NOMO-1 (cell line): ENCODE data around the gene HSD17B2.
"Not testable (repeated sequence)": the region's sequence is repeated elsewhere in the genome, so short reads cannot be mapped to it uniquely, and the experiment has no call there.

Experiments used
- DNase-seq, 2 experiments: peaks; one replicate each; lab custom pipeline; 2025; ENCODE audit not compliant: unreplicated experiment in 2 of 2; lab: John Stamatoyannopoulos, UW

HSD17B2 gene

DNA sequence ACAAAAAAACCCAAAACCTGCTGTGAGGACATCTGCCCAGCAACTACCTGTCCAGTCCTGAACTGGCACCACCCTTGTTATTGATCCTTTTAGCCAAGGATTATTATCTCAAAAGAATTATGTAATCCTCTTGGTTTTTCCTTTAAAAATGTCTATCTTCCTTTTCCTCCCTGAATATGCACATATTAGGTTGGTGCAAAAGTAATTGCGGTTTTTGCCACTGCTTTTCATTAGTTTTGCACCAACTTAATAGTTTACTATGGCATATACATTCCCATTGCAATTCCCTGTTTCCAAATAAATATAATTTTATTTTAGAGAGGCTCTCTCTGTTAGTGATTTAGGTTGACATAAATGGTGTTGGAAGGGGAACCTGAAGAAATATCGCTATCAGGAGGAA is 83.7 kb downstream of the HSD17B2 start:
- no peak for DNase-seq

DNA sequence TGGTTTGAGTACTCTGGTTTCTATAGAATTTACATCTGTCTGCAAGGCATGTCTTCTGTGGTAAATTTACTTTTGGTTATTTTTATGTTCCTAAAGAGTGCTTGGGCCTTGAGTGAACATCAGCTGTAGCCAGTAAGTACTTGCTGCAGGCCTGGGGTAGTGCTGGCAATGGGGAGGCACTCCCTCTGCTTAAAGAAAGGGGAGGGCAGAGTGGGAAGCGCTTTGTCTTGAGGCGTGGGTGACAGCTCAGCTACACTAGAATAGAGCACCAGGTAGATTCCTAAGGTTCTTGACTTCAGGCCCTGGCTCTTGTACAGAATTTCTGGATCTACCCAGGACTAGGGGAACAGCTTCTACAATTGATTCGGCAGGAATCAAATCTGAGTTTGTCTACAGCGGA is 84.4 kb downstream of the HSD17B2 start:
- DNase-seq = no peak

DNA sequence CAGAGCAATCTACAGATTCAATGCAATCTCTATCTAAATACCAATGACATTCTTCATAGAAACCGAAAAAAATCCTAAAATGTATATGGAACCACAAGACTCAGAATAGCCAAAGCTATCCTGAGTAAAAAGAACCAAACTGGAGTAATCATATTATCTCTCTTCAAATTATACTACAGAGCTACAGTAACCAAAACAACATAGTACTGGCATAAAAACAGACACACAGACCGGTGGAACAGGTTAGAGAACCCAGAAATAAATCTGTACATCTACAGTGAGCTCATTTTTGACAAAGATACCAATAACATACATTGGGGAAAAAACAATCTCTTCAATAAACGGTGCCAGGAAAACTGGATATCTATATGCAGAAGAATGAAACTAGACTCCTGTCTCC is 89.6 kb downstream of the HSD17B2 start:
- no peak for DNase-seq

DNA sequence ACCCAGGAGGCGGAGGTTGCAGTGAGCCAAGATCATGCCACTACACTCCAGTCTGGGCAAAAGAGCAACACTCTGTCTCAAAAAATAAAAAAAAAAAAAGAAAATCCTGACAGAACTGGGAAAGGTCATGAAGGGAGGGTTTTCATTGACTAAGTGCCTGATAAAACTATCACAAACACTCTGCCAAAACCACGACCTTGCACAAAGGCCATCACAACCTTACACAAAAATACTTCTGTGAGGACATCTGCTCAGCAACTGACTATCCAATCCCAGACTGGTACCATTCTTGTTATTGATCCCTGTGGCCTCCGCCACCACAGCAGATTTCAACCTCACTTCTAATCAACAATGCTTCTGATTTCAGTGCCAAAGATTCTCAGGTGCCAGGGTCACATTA is 94.8 kb downstream of the HSD17B2 start:
- no peak for DNase-seq

DNA sequence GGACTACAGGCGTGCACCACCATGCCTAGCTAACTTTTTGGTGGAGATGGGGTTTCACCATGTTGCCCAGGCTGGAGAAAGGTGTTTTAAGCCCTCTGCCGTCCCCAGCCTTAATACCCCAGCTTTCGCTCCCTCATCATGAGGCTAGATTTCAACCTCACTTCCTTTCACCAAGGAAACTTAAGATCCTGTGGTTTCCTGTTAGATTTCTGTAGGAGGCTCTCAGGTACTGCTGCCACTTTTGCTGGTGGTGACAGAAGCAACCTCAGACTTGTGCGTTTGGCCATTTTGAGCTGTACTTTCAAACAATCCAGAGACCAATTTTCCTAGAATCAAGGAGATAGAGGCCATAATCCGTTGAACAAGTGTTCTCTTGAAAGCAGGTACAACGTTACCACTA is 98.7 kb downstream of the HSD17B2 start:
- no peak for DNase-seq

DNA sequence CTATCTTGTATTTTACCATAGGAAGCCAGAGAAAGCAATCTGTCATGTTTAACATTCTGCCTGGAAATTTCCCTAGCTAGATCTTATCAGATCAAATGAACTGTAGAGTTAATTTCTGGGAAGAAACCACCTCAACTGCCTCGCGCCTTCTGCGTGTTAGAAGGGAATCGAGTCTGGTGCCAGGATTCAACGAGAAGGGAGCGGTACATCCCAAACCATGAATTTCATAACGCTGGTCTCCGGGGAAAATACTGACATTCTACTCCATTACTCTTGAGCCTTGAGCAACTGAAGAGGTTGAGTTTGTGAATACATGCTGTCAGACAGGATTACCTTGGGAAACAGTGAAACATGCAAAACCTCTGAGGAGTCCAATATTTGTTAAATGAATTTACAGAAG is 99.8 kb downstream of the HSD17B2 start:
- DNase-seq = no peak

DNA sequence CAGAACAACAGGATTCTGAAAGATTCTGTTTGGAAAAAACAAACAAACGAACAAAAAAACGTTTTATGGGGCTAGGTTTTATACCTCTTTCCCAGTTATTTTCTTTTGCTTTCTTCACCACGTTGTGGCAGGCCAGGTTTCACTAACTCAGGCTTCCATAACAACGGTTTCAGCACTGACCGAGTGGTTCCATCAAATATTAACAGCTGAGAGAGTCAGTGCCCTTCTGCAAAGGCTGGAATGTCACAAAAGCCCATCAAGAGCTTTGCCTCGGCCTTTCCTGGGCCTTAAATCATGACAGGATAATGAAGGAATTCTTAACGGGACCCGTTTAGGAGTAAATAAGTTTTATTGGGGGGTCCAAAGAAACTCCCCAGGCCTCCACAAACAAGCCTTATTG is 100.8 kb downstream of the HSD17B2 start:
- no peak for DNase-seq

DNA sequence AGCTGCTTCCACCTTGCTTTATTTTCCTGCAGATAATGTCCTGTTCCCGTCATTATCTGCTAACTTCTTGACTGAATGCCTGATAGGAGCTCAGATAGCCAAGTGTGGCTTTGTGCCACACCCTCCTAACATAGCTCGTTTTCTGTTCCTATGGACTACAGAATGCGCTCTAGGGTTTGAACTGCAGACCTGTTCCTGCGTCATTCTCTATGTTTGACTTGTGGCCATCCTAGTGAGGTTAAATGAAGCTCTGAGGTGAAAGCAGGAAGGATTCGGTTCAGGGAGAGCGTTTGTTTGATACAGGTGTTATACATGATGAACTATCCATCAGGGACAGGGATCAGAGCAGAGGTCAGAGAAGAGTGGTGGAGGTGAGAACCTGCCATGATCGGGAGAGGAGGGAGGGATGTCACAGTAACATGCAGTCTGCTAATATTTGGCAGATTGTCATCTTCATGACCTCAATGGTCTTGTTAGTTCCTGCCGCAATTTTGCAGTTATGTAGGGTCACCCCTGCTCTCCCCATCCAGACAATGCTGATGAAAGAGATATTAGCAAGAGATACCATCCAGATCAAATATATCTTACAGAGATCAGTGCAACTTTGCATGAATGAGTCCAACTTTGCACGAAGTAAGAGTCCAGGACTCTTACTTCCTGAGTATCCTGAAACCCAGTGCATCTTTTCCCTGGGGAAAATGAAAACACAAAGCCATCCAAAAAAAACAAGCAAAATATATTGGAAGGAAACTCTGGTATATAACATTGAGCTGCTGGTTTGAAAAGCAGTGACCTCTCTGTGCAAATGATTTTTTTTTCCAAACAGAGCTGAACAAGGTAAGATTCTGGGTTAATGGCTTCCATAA is 102.1 kb downstream of the HSD17B2 start:
- no peak for DNase-seq

DNA sequence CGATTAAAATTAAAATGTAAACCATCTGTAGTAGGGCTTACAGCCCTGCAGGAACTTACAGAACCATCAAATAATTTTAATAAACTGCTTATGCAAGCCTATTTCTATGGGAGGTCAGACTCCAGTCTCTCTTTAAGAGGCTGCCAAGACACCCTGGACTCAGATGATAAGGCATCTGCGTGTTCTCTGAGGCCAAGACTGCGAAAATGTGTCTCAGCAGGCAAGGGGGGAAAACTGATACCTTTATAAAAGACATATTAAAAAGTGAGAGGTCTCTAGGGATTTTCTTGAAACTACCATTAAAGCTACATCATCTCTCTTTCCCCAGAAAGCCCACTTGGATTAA is 102.7 kb downstream of the HSD17B2 start:
- DNase-seq = no peak

DNA sequence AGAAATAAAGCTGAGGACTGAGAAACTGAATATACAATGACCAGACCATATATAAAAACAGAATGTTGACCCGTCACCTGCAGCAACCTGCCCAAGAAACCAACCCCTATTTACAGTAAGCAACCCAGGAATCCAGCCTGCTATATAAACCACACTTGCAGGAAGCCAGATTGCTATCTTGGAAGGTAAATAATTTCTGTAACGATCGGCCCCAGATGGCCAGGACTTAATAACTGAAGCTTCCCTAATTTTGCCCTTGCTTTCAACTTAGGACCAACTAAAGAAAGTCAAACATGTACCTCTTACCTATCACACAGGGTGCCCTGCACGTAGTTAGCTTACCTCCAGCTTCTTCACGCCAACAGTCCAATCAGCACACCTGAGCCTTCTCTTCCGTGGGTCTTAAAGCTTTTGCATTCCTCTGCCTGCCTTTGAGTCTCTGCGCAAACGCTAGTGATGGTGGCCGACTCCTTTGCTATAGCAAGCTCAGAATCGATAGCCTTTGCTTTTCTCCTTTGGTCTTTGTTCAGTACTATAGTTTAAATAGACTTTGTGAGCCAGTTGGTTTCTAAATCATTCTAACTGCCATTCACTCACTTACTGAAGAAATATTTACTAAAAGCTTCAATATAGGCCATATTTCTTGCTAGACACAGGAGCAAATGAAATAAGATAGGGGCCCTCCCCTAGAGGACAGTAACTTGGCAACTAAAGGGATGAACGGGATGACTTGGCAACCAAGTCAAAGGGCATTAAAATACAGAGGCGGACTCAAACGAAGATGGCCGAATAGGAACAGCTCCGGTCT is 103.6 kb downstream of the HSD17B2 start:
- no peak for DNase-seq

DNA sequence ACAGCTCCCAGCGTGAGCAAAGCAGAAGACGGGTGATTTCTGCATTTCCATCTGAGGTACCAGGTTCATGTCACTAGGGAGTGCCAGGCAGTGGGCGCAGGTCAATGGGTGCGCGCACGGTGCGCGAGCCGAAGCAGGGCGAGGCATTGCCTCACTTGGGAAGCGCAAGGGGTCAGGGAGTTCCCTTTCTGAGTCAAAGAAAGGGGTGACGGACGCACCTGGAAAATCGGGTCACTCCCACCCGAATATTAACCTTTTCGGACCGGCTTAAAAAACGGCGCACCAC is 104.2 kb downstream of the HSD17B2 start:
- DNase-seq = not testable (repeated sequence)

DNA sequence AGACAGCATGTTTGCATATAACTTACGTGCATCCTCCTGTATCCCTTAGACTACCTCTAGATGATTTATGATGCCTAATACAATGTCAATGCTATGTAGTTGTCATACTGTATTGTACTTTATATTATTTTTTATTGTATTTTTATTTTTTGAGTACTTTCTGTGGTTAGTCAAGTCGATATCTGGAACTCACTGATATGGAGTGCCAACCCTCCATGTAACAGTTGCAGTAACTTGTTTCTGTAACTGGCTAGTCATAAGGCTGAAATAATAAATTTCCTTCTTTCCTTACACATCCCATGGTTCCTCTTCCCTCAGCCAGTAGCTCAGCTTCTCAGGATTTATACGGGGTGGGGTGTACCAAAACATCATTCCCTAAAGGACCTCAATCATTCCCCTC is 111.5 kb downstream of the HSD17B2 start:
- DNase-seq = no peak

DNA sequence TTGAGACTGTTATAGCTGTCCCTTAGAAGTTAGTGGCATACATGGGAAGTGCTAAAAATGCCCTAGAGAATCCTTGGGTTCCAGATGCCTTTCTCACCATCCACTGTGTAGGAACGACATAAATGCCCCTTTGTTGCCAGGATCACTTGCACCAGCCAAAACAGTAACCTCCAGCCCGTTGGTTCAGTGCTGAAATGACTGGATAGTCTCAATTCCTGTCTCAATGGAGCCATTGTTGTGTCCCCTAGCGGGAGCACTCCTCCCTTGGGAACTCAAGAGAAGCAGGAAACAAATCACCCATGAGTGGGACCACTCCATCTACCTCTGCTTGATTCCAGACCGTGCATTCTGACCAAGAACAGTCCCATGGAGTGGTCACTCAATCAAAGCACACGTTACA is 111.9 kb downstream of the HSD17B2 start:
- DNase-seq = no peak

DNA sequence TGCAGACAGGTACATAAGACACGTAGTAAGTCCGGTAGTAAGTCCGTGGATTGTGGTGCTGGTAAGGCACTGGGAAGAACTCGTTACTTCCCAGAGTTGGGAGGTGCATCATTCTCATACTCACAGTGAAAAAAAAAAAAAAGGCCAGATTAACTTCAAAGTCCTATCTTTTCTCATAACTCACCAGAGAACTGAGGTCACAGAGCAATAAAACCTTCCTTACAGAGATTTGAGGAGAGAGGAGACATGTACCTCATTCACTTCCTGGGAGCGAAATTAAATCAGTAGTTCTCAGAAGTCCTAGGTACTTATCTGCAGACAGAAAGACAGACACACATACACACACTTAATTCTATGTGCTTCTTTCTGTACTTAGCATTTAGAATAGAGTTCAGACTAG is 112.5 kb downstream of the HSD17B2 start:
- DNase-seq = no peak
